Glutamatergic neuron (in vitro differentiated cells): ENCODE results near the gene OGFOD2. TPM values are rescaled to one million over a fixed set of nuclear protein-coding genes. Genes with fewer than 3 reads are reported as not detected.

Source experiments
- DNase-seq: peaks from one replicate; pipeline ENCODE4 v3.0.0; 2022
- H3K27ac Mint-ChIP-seq: one replicate; pipeline ENCODE4 v1.8.0; 2020; ENCODE audit warnings: mild to moderate bottlenecking, mixed read lengths, inconsistent platforms; ENCODE audit not compliant: unreplicated experiment
- H3K27me3 Mint-ChIP-seq: one replicate; pipeline ENCODE4 v1.8.0; 2020; ENCODE audit warnings: mild to moderate bottlenecking, moderate library complexity, mixed read lengths, inconsistent platforms; ENCODE audit not compliant: unreplicated experiment
- H3K36me3 Mint-ChIP-seq: one replicate; pipeline ENCODE4 v1.8.0; 2020; ENCODE audit warnings: mild to moderate bottlenecking, mixed read lengths, inconsistent platforms; ENCODE audit not compliant: unreplicated experiment
- H3K4me1 Mint-ChIP-seq: one replicate; pipeline ENCODE4 v1.8.0; 2020; ENCODE audit warnings: mild to moderate bottlenecking, low read depth, mixed read lengths, inconsistent platforms; ENCODE audit not compliant: unreplicated experiment
- H3K4me3 Mint-ChIP-seq: one replicate; pipeline ENCODE4 v1.8.0; 2020; ENCODE audit warnings: mild to moderate bottlenecking, mixed read lengths, inconsistent platforms; ENCODE audit not compliant: unreplicated experiment
- H3K9me3 Mint-ChIP-seq: one replicate; pipeline ENCODE4 v1.8.0; 2020; ENCODE audit warnings: mild to moderate bottlenecking, moderate library complexity, mixed read lengths, inconsistent platforms; ENCODE audit not compliant: unreplicated experiment
- total RNA-seq: library from RNA; stranded (reverse); fragmentation: NEBNext Ultra II Directional; extraction: Animal tissue kit (Norgen Biotek cat#: 25700); gene quantifications from one replicate; pipeline ENCODE4 v1.2.1, GENCODE V29; 2021; ENCODE audit not compliant: unreplicated experiment
- TF ChIP-seq, protein P1 (sequence below): fragments of 200-600 bp; sonication (generic); IDR thresholded peaks from one replicate; pipeline ENCODE4 v1.5.0; 2021; ENCODE audit not compliant: partially characterized antibody, unreplicated experiment

The OGFOD2 gene
- total RNA-seq, 1 donor from 2014 or later, result 15.3 TPM

DNA sequence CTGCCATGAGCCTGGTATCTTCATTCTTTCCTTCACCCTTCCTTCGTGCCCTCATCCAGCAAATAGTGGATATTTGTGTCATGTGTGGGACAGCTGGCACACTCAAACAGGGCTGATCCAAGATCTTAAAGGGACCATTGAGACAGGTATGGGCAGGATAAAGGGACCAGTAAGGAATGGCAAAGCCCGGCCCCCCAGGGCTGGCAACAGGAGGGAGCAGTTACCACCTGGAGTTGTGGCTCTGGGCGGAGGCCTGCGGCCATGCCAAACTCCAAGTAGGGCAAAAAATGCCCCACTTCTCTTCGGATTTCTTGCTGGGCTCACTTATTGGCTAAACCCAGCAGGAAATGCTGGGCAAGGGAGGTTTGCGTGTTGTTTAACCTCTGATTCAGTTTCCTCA lies 2.1 kb downstream of the OGFOD2 start:
- H3K36me3 Mint-ChIP-seq, result no peaks in the 10 kb centered on the region
- TF ChIP-seq, protein P1, sequence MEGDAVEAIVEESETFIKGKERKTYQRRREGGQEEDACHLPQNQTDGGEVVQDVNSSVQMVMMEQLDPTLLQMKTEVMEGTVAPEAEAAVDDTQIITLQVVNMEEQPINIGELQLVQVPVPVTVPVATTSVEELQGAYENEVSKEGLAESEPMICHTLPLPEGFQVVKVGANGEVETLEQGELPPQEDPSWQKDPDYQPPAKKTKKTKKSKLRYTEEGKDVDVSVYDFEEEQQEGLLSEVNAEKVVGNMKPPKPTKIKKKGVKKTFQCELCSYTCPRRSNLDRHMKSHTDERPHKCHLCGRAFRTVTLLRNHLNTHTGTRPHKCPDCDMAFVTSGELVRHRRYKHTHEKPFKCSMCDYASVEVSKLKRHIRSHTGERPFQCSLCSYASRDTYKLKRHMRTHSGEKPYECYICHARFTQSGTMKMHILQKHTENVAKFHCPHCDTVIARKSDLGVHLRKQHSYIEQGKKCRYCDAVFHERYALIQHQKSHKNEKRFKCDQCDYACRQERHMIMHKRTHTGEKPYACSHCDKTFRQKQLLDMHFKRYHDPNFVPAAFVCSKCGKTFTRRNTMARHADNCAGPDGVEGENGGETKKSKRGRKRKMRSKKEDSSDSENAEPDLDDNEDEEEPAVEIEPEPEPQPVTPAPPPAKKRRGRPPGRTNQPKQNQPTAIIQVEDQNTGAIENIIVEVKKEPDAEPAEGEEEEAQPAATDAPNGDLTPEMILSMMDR, result no peak
- DNase-seq, result no peak
- H3K4me1 Mint-ChIP-seq, result peaks cover 3% of the 10 kb centered on the region
- H3K27ac Mint-ChIP-seq, result no peak overlapping the region
- peaks cover 8% of the 10 kb centered on the region for H3K27me3 Mint-ChIP-seq
- peak overlapping the region; percentile 20 for H3K4me3 Mint-ChIP-seq
- H3K9me3 Mint-ChIP-seq, result peaks cover 5% of the 10 kb centered on the region

DNA sequence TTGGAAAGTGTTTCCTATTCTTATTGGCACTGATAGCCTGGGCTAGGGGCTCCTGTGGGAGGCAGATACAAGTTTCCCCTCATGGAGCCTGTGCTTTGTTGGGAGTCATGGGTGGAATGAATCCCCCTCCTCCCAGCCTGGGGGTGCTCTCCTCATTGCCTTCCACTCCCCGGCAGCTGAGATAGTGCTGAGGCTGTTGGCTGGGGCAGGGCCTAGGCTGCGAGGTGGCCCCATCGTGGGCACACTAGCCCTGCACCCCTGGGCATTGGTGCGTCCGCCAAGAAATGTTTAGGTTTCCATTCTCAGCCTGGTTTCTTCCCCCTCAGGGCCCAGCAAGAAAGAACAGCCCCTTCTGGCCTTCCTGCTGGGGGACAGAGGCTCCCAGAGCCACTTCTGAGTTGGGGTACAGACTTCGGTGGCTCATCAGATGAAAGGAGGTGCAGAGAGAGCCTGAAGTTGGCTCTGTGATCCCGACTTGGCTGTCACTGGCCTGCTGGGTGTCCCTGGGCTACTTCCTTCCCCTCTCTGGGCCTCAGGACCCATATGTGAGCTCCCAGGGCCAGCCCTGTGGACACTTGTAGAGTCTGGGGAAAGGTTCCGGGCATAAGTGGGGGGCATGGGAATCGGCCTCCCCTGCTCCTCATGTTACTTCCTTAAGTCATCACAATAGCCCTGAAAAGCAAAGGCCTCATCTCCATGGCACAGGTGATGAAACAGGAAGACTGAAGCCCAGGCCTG lies 2.8 kb downstream of the OGFOD2 start:
- peaks cover 9% of the 10 kb centered on the region for H3K27me3 Mint-ChIP-seq
- peaks cover 3% of the 10 kb centered on the region for H3K4me1 Mint-ChIP-seq
- H3K36me3 Mint-ChIP-seq, result no peaks in the 10 kb centered on the region
- H3K27ac Mint-ChIP-seq, result no peak overlapping the region
- no peak for DNase-seq
- TF ChIP-seq, protein P1, result no peak
- H3K4me3 Mint-ChIP-seq, result no peak overlapping the region
- H3K9me3 Mint-ChIP-seq, result peaks cover 5% of the 10 kb centered on the region

DNA sequence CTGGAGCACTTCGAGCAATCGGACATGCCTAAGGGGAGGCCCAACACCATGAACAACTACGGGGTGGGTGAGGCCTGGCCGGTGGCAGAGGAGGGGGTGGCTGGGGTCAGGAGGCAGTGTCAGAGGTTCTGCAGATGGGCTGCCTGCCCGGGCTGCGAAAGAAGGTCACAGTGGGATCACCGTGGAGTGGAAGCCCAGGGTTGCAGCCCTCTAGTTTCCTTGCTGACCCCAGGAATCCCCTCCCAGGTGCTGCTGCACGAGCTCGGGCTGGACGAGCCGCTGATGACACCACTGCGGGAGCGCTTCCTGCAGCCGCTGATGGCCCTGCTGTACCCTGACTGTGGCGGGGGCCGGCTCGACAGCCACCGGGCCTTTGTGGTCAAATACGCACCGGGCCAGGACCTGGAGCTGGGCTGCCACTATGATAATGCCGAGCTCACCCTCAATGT lies 3.5 kb downstream of the OGFOD2 start:
- Mint-ChIP-seq H3K27me3 (peaks cover 10% of the 10 kb centered on the region), H3K9me3 (peaks cover 9% of the 10 kb centered on the region), H3K4me3 (no peak overlapping the region), H3K4me1 (peaks cover 7% of the 10 kb centered on the region), H3K36me3 (no peaks in the 10 kb centered on the region), H3K27ac (no peak overlapping the region)
- no peak for DNase-seq
- TF ChIP-seq, protein P1, result no peak

DNA sequence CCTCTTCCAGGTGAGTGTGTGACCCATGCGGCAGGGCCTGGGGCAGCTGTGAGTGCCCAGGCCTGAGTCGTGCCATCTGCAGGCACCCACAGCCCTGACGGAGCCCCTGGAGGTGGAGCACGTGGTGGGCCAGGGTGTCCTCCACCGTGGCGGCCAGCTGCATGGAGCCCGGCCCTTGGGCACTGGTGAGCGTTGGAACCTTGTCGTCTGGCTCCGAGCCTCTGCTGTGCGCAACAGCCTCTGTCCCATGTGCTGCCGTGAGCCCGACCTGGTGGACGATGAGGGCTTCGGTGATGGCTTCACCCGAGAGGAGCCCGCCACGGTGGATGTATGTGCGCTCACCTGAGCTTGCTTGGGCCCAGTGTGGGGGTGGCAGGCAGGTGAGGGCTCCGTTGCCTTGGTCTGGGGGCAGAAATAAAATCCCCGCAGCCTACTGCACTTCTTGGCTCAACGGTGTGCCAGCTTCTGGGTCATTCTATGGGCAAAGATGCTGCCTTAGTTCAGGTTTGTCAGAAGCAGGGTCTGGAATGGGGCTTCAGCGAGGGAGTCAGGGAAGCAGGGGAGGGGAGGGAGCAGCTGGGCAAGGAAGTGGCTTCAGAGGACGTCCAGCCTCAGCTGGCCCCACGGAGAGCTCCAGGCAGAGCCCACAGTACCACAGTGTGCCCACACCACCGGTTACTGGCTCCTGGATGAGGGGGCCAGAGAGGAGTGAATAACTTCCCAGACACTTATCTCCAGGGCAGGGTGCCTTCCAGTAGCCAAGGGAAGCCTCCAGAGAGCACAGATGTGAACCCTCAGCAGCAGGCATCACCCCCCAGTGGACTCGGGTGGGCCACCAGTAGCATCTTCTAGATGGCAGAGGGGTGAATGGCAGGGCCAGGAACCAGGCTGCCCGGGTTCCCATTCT lies 4.2 kb downstream of the OGFOD2 start:
- Mint-ChIP-seq H3K4me1 (peaks cover 7% of the 10 kb centered on the region), H3K27me3 (peaks cover 8% of the 10 kb centered on the region), H3K9me3 (peaks cover 7% of the 10 kb centered on the region), H3K27ac (peak overlapping the region; percentile 69), H3K4me3 (peak overlapping the region; percentile 90), H3K36me3 (no peaks in the 10 kb centered on the region)
- TF ChIP-seq, protein P1, result no peak
- DNase-seq, result no peak

DNA sequence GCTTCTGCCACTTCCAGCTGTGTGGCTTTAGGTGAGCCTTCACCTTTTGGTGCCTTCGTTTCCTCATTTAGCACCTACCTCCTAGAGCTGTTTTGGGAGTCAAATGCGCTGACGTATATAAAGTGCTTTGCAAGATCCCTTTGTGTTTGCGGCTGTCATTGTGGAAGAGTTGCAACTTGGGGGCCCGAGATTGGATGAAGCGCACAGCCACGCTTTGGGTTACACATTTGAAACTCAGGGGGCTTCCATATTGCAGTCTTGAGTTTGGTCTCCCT lies 4.8 kb downstream of the OGFOD2 start:
- DNase-seq, result no peak
- TF ChIP-seq, protein P1, result no peak
- H3K27me3 Mint-ChIP-seq, result peaks cover 4% of the 10 kb centered on the region
- H3K4me1 Mint-ChIP-seq, result peaks cover 7% of the 10 kb centered on the region
- peak overlapping the region; percentile 69 for H3K27ac Mint-ChIP-seq
- H3K4me3 Mint-ChIP-seq, result peak overlapping the region; percentile 90
- peaks cover 4% of the 10 kb centered on the region for H3K9me3 Mint-ChIP-seq
- H3K36me3 Mint-ChIP-seq, result no peaks in the 10 kb centered on the region
